HG03378 (cell line): Measurements from ENCODE around the gene SLC13A3.

Experiments
- ATAC-seq: cut with Tn5 transposase; IDR thresholded peaks from one replicate; pipeline ENCODE4 v1.9.1; 2021; ENCODE audit warnings: mild to moderate bottlenecking, moderate library complexity; ENCODE audit not compliant: unreplicated experiment

Gene SLC13A3

GRCh38 chr20:46543959-46544358 is 107.3 kb downstream of the SLC13A3 start:
- no peak for ATAC-seq

GRCh38 chr20:46543033-46543432 is 108.2 kb downstream of the SLC13A3 start:
- no peak for ATAC-seq

GRCh38 chr20:46541229-46541935 is 109.9 kb downstream of the SLC13A3 start:
- no peak for ATAC-seq

GRCh38 chr20:46539113-46539512 is 112.1 kb downstream of the SLC13A3 start:
- ATAC-seq = no peak

- ATAC-seq = no peak
Observed at GRCh38 chr20:46530640-46531039, 120.6 kb downstream of the SLC13A3 start.

GRCh38 chr20:46523696-46524328 is 127.4 kb downstream of the SLC13A3 start:
- no peak for ATAC-seq

GRCh38 chr20:46523108-46523507 is 128.2 kb downstream of the SLC13A3 start:
- no peak for ATAC-seq

- ATAC-seq = no peak
Observed at GRCh38 chr20:46520976-46521579, 130.2 kb downstream of the SLC13A3 start.

GRCh38 chr20:46520540-46520939 is 130.7 kb downstream of the SLC13A3 start:
- ATAC-seq = no peak

GRCh38 chr20:46519471-46520068 is 131.7 kb downstream of the SLC13A3 start:
- no peak for ATAC-seq

GRCh38 chr20:46512943-46513844 is 138.1 kb downstream of the SLC13A3 start, which contains the start of gene ZNF334:
ZNF334 (minus strand) TSS chr20:46513559; CDS start chr20:46512102, 1,457 bp downstream.
- ATAC-seq = no peak

GRCh38 chr20:46509523-46509922 is 141.7 kb downstream of the SLC13A3 start:
- ATAC-seq = no peak
